Naive thymus-derived CD4-positive, alpha-beta T cell (primary cell): ENCODE results near the gene OPN4. TPM values are rescaled to one million over a fixed set of nuclear protein-coding genes. Genes with fewer than 3 reads are reported as not detected.
A peak's percentile ranks its signal among the peaks of the same experiment; 100 is the strongest.

ENCODE experiments used
- ATAC-seq: fragments of 150-1000 bp; cut with Tn5 transposase; 2 replicates; pipeline ENCODE4 v1.10.0; 2021; ENCODE audit warnings: mild to moderate bottlenecking, moderate library complexity
- CTCF ChIA-PET: fragments of 350-600 bp; sonication (Branson Sonifier 250); formaldehyde crosslinking; loops from one replicate; lab custom pipeline; 2021; ENCODE audit warnings: antibody characterized with exemption; lab: Charles Lee
- POLR2A ChIA-PET: fragments of 350-600 bp; sonication (Branson Sonifier 250); formaldehyde crosslinking; loops from one replicate; lab custom pipeline; 2021; ENCODE audit warnings: antibody characterized with exemption, inconsistent platforms; lab: Charles Lee
- DNase-seq, 9 donors: peaks; one replicate each; pipeline versions ENCODE4 v3.0.0 to v3.0.0-alpha.2; 2020 to 2022; ENCODE audit warnings: mixed read lengths in 1 of 9
- H3K27ac ChIP-seq: one replicate; pipeline ENCODE4 v1.7.0; 2013; ENCODE audit warnings: mild to moderate bottlenecking, low read depth, low read length, moderate library complexity
- H3K27me3 ChIP-seq, 2 donors: one replicate each; pipeline ENCODE4 v1.7.0; 2013; ENCODE audit warnings: low read length in 2 of 2, mild to moderate bottlenecking in 2 of 2, moderate library complexity in 2 of 2; ENCODE audit not compliant: control insufficient read depth in 2 of 2, insufficient read depth in 2 of 2
- H3K36me3 ChIP-seq, 3 experiments: 1 replicate in 2 of 3; 2 replicates in 1 of 3; pipeline ENCODE4 v1.7.0; 2013; ENCODE audit warnings: low read length in 3 of 3, mild to moderate bottlenecking in 3 of 3, moderate library complexity in 1 of 3; ENCODE audit not compliant: insufficient read depth in 3 of 3, control insufficient read depth in 2 of 3
- H3K4me1 ChIP-seq, 2 donors: one replicate each; pipeline ENCODE4 v1.7.0; 2013; ENCODE audit warnings: low read length in 2 of 2, mild to moderate bottlenecking in 2 of 2, moderate library complexity in 1 of 2; ENCODE audit not compliant: control insufficient read depth in 2 of 2, insufficient read depth in 2 of 2
- H3K4me3 ChIP-seq: 2 replicates; pipeline ENCODE4 v1.7.0; 2013; ENCODE audit warnings: mild to moderate bottlenecking, low read length
- H3K9me3 ChIP-seq, 3 experiments: 1 replicate in 2 of 3; 2 replicates in 1 of 3; pipeline ENCODE4 v1.7.0; 2013; ENCODE audit warnings: low read length in 3 of 3; ENCODE audit not compliant: control insufficient read depth in 2 of 3
- H3K27ac Mint-ChIP-seq, 9 donors: one replicate each; pipeline ENCODE4 v1.8.0; 2020 to 2022; ENCODE audit warnings: mixed read lengths in 9 of 9, mild to moderate bottlenecking in 8 of 9, moderate library complexity in 5 of 9, inconsistent platforms in 2 of 9
- H3K27me3 Mint-ChIP-seq, 5 donors: one replicate each; pipeline ENCODE4 v1.8.0; 2021 to 2022; ENCODE audit warnings: mixed read lengths in 5 of 5, mild to moderate bottlenecking in 1 of 5
- H3K36me3 Mint-ChIP-seq, 5 donors: one replicate each; pipeline ENCODE4 v1.8.0; 2020 to 2022; ENCODE audit warnings: mixed read lengths in 5 of 5, mild to moderate bottlenecking in 3 of 5, inconsistent platforms in 1 of 5
- H3K4me1 Mint-ChIP-seq, 7 donors: one replicate each; pipeline ENCODE4 v1.8.0; 2020 to 2022; ENCODE audit warnings: mixed read lengths in 7 of 7, mild to moderate bottlenecking in 3 of 7, inconsistent platforms in 1 of 7
- H3K4me3 Mint-ChIP-seq, 10 donors: one replicate each; pipeline ENCODE4 v1.8.0; 2020 to 2022; ENCODE audit warnings: mild to moderate bottlenecking in 10 of 10, mixed read lengths in 10 of 10, moderate library complexity in 6 of 10, inconsistent platforms in 2 of 10
- H3K9me3 Mint-ChIP-seq, 11 donors: one replicate each; pipeline ENCODE4 v1.8.0; 2020 to 2022; ENCODE audit warnings: mixed read lengths in 11 of 11, mild to moderate bottlenecking in 4 of 11, inconsistent platforms in 1 of 11, moderate library complexity in 1 of 11
- intact Hi-C, 2 donors: fragments of 100-400 bp; cut with micrococcal nuclease; formaldehyde crosslinking; loops; one replicate each; pipeline ENCODE4 v1.15.1; 2023
- polyA plus RNA-seq, 2 donors: library from polyadenylated mRNA; unstranded; fragments of 300-500 nt; fragmentation: Illumina TruSeq; gene quantifications; one replicate each; pipeline ENCODE4 v1.2.3, GENCODE V29; 2021
- total RNA-seq, 6 experiments: library from RNA in 5 of 6; stranded (reverse) in 5 of 6; gene quantifications; 1 replicate in 5 of 6; 2 replicates in 1 of 6; pipeline ENCODE4 v1.2.3 and lab custom pipeline; 2021 to 2026

Gene OPN4
- total and polyA plus RNA-seq, 7 experiments from 2014 or later = not detected

DNA sequence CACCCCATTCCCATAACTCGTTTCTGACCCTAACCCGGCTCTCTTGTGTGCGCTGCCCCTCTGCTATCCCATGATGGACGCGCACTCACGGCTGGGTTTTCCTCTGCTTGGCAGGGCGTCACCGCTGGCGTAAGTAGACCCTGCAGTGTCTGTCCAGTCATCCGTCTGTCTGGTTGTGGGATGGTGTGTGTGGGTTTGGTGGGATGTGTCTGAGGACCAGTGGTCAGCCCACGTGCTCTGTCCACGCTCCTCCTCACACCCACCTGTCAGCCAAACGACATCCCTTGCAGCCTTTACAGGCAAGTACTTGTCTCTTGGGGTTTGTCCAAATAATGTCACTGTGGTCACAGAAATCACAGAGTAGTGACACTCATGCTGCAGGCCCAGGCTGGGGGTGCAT is 34.8 kb downstream of the OPN4 start:
- ChIA-PET POLR2A (no interaction called here), CTCF (interaction anchor here (1.0 kb wide), 2 partner anchors 10 to 211 kb away, joined by 3 to 4 read pairs; no protein-coding TSS in a partner anchor)
- H3K27ac Mint-ChIP-seq = no peak overlapping the region
- H3K4me1 ChIP-seq = no peaks in the 10 kb centered on the region
- no peak overlapping the region for H3K4me3 Mint-ChIP-seq
- DNase-seq (no peak), ATAC-seq (no peak)
- H3K9me3 ChIP-seq = no peaks in the 10 kb centered on the region
- H3K9me3 Mint-ChIP-seq = no peaks in the 10 kb centered on the region
- H3K36me3 Mint-ChIP-seq = no peaks in the 10 kb centered on the region
- peaks cover 0 to 19% (median 5%) of the 10 kb centered on the region in 7 donors for H3K4me1 Mint-ChIP-seq
- no peak overlapping the region for H3K27ac ChIP-seq
- peaks cover 0 to 4% (median 0%) of the 10 kb centered on the region in 5 donors for H3K27me3 Mint-ChIP-seq
- H3K36me3 ChIP-seq = no peaks in the 10 kb centered on the region
- H3K4me3 ChIP-seq = no peak overlapping the region
- no peaks in the 10 kb centered on the region for H3K27me3 ChIP-seq
- intact Hi-C loops = no loop called here

DNA sequence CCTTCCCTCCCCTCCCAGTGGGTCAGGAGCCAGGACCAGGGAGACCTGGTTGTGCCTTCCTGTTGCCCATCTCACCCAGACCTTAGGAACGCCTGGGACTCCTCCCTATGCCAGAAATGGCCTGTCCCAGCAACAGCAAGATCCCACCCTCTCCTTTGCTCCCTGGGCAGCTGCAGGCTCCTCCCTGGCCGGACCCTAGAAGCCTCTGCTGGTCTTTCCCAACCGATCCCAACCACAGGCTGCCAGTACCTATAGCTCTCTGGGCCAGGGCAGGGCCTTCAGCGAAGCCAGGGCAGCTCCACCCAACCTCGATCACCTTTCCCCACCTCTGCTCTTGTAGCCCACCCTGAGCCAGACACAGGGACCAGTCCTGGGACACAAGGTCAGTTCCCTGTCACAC is 35.9 kb downstream of the OPN4 start:
- Histone ChIP-seq H3K36me3 (no peaks in the 10 kb centered on the region), H3K27me3 (no peaks in the 10 kb centered on the region), H3K27ac (no peak overlapping the region), H3K4me3 (no peak overlapping the region), H3K4me1 (no peaks in the 10 kb centered on the region), H3K9me3 (no peaks in the 10 kb centered on the region)
- Mint-ChIP-seq H3K9me3 (no peaks in the 10 kb centered on the region), H3K4me3 (no peak overlapping the region), H3K27ac (peak overlapping the region in 1 of 9 donors; percentile 33), H3K27me3 (peaks cover 0 to 4% (median 0%) of the 10 kb centered on the region in 5 donors), H3K4me1 (peaks cover 0 to 19% (median 5%) of the 10 kb centered on the region in 7 donors), H3K36me3 (no peaks in the 10 kb centered on the region)
- DNase-seq (no peak), ATAC-seq (no peak)
- ChIA-PET CTCF (interaction anchor here (0.7 kb wide), 1 partner anchor 303 kb away, joined by 3 read pairs; no protein-coding TSS in a partner anchor), POLR2A (no interaction called here)
- intact Hi-C loops = no loop called here

DNA sequence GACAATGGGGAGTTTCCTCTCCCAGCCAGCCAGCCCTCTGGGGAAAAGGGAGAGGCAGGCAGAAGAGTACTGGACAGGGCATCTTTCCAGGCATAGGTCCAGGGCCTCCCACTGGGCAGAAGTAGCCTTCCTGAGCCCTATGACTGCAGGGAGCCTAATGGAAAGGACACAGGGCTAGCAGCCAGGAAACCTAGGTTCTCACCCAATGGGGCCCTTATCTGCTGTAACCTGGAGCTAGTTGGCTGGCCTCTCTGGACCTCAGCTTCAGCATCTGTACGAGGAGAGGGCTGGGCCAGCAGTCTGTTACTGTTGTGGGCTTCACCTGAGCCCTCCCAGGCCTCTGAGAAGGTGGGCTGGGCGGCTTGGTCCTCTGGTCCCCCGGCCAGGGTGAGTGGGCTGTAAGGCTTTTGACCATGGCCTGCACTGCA is 36.3 kb downstream of the OPN4 start:
- CTCF ChIA-PET = no interaction called here
- Histone ChIP-seq H3K27ac (no peak overlapping the region), H3K4me3 (no peak overlapping the region), H3K27me3 (no peaks in the 10 kb centered on the region), H3K9me3 (no peaks in the 10 kb centered on the region), H3K36me3 (no peaks in the 10 kb centered on the region), H3K4me1 (no peaks in the 10 kb centered on the region)
- Mint-ChIP-seq H3K36me3 (no peaks in the 10 kb centered on the region), H3K27me3 (peaks cover 0 to 1% (median 0%) of the 10 kb centered on the region in 5 donors), H3K27ac (peak overlapping the region in 1 of 9 donors; percentile 41), H3K4me1 (peaks cover 0 to 19% (median 5%) of the 10 kb centered on the region in 7 donors), H3K9me3 (no peaks in the 10 kb centered on the region), H3K4me3 (no peak overlapping the region)
- intact Hi-C loops = no loop called here
- POLR2A ChIA-PET = no interaction called here
- DNase-seq = no peak
- ATAC-seq = no peak

DNA sequence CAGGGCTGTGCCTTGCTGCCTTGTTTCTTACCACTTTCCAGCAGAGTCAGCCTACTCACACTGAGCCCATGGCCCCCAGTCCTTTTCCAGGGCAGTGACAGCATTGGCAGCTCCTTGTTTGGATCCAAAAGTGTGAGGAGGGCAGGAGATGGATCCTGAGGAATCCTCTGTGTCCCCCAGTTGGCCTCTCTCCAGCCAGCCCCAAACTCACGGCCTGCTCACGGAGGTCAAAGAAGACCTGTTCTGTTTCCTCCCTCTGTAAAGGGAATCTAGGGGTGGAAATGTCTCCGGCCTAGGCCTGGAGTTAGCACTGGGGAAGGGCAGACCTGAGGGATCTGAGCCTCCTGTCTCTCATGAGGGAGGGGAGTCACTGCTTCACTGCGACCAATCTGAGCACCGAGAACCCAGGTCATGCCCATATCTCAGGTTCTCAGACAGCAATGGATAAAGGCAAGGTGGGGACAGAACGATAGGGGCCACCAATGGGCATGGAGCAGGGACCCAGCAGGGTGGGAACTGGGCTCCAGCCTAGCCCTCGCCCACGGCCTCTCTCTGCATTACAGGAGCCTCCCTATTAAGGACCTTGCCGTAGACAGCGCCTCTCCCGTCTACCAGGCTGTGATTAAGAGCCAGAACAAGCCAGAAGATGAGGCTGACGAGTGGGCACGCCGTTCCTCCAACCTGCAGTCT is 37.1 kb downstream of the OPN4 start:
- no peak overlapping the region for H3K27ac Mint-ChIP-seq
- Histone ChIP-seq H3K9me3 (no peaks in the 10 kb centered on the region), H3K36me3 (no peaks in the 10 kb centered on the region), H3K27ac (no peak overlapping the region), H3K27me3 (no peaks in the 10 kb centered on the region), H3K4me3 (no peak overlapping the region), H3K4me1 (no peaks in the 10 kb centered on the region)
- ATAC-seq (no peak), DNase-seq (no peak)
- intact Hi-C loops = no loop called here
- ChIA-PET CTCF (no interaction called here), POLR2A (no interaction called here)
- H3K36me3 Mint-ChIP-seq = no peaks in the 10 kb centered on the region
- H3K4me1 Mint-ChIP-seq = peaks cover 0 to 19% (median 5%) of the 10 kb centered on the region in 7 donors
- no peaks in the 10 kb centered on the region for H3K9me3 Mint-ChIP-seq
- no peak overlapping the region for H3K4me3 Mint-ChIP-seq
- peaks cover 0 to 2% (median 0%) of the 10 kb centered on the region in 5 donors for H3K27me3 Mint-ChIP-seq

DNA sequence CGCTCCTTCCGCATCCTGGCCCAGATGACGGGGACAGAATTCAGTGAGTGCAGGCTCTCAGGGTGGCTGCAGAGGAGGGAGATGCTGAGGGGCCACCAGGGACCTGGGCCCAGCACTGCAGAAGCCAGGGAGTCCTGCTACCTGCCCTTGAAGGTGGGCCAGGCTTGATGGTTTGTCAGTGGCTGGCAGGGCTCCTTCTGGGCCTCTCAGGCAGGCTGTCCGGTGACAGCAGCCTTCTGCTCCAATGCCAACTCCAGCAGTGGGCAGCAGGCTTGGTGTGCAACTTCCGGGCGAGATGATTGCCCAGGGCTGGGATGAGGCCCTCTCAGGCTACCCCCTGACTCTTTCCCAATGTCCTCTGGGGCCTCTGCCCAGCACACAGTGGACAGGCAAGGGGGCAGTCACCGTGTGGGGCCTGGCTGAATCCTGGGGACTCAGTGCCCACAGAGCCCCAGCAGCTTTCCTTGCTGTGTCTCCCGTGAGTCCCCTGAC is 37.7 kb downstream of the OPN4 start:
- no peak overlapping the region for H3K27ac ChIP-seq
- no peaks in the 10 kb centered on the region for H3K36me3 ChIP-seq
- H3K27me3 ChIP-seq = no peaks in the 10 kb centered on the region
- ChIA-PET CTCF (no interaction called here), POLR2A (no interaction called here)
- no peak for ATAC-seq
- Mint-ChIP-seq H3K36me3 (no peaks in the 10 kb centered on the region), H3K27ac (no peak overlapping the region), H3K27me3 (peaks cover 0 to 4% (median 0%) of the 10 kb centered on the region in 5 donors), H3K9me3 (no peaks in the 10 kb centered on the region), H3K4me1 (peaks cover 0 to 19% (median 5%) of the 10 kb centered on the region in 7 donors), H3K4me3 (no peak overlapping the region)
- no peaks in the 10 kb centered on the region for H3K4me1 ChIP-seq
- H3K9me3 ChIP-seq = no peaks in the 10 kb centered on the region
- no peak overlapping the region for H3K4me3 ChIP-seq
- DNase-seq = no peak
- intact Hi-C loops = no loop called here

DNA sequence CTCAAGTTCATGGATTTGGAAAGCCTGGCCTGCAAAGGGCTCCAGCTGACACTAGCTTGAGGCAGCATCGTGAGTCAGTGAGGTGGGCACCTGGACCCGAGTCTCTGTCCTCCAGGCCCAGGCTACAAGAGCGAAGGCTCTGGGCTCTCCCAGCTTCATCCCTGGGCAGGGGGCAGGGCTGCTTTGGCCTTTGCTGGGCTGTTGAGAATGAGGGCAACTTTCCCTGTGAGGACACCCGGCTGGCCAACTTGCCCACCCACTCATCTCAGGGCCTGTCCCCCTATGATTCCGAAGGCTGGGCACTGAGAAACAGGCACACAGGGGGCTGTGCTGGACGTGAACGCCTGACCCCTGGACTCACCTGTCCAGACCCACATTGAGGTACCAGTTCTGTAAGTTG is 38.3 kb downstream of the OPN4 start:
- CTCF ChIA-PET = interaction anchor here (4.4 kb wide), 1 partner anchor 207 kb away, joined by 15 read pairs; no protein-coding TSS in a partner anchor
- Mint-ChIP-seq H3K27ac (no peak overlapping the region), H3K36me3 (no peaks in the 10 kb centered on the region), H3K9me3 (no peaks in the 10 kb centered on the region), H3K27me3 (peaks cover 0 to 4% (median 0%) of the 10 kb centered on the region in 5 donors), H3K4me3 (no peak overlapping the region), H3K4me1 (peaks cover 0 to 19% (median 5%) of the 10 kb centered on the region in 7 donors)
- DNase-seq (no peak), ATAC-seq (no peak)
- Histone ChIP-seq H3K4me3 (no peak overlapping the region), H3K9me3 (no peaks in the 10 kb centered on the region), H3K27ac (no peak overlapping the region), H3K4me1 (no peaks in the 10 kb centered on the region), H3K36me3 (no peaks in the 10 kb centered on the region), H3K27me3 (no peaks in the 10 kb centered on the region)
- POLR2A ChIA-PET = no interaction called here
- intact Hi-C loops = loop anchor here (1.0 kb wide), 1 partner anchor 207 kb away; no protein-coding TSS in a partner anchor
